22Rv1 (cell line): ENCODE data around the gene ITGBL1.

ENCODE experiments used
- H3K27ac ChIP-seq: fragments of 450-650 bp; 2 replicates; pipeline ENCODE4 v1.5.1; 2017
- ZFX ChIP-seq: fragments of 450-650 bp; IDR thresholded peaks from 2 replicates; pipeline ENCODE4 v1.6.1; 2017; ENCODE audit warnings: antibody characterized with exemption, borderline replicate concordance
- TF ChIP-seq, protein P1 (sequence below): fragments of 450-650 bp; IDR thresholded peaks from 2 replicates; pipeline ENCODE4 v1.5.1; 2017; ENCODE audit warnings: mild to moderate bottlenecking

Gene ITGBL1

DNA sequence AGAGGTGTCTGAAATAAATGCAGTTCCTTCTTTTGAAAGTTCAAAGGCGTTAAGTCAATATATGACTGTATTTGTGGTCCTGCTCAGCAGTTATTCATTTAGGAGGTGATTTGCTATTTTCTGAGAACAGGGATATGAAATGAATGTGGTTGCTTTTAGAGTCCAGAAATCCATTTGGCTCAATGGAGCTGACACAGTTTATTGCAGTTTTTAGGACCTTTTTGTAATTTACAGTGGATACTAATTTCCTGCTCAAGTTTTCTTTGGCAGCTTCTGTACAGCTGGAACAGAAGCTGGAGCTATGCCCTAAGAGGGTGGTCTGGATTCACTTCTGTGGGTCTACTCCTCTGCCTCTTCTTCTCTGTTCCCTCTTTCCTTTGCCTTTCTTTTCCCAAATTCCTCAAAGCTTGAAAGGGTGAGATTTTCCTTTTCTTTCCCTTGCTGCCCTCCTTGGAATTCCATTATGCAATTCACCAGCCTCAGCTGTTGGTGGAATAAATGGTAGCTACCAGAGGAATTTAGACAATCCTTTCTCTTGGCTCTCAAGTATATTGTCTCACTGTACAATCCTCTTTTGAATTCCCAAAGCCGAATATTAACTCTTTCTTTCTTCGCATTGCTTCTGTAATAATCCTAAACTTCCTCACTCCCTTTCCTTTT is 39.9 kb downstream of the ITGBL1 start:
- no peak overlapping the region for H3K27ac ChIP-seq
- TF ChIP-seq, protein P1, sequence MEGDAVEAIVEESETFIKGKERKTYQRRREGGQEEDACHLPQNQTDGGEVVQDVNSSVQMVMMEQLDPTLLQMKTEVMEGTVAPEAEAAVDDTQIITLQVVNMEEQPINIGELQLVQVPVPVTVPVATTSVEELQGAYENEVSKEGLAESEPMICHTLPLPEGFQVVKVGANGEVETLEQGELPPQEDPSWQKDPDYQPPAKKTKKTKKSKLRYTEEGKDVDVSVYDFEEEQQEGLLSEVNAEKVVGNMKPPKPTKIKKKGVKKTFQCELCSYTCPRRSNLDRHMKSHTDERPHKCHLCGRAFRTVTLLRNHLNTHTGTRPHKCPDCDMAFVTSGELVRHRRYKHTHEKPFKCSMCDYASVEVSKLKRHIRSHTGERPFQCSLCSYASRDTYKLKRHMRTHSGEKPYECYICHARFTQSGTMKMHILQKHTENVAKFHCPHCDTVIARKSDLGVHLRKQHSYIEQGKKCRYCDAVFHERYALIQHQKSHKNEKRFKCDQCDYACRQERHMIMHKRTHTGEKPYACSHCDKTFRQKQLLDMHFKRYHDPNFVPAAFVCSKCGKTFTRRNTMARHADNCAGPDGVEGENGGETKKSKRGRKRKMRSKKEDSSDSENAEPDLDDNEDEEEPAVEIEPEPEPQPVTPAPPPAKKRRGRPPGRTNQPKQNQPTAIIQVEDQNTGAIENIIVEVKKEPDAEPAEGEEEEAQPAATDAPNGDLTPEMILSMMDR = no peak
- no peak for TF ChIP-seq ZFX

DNA sequence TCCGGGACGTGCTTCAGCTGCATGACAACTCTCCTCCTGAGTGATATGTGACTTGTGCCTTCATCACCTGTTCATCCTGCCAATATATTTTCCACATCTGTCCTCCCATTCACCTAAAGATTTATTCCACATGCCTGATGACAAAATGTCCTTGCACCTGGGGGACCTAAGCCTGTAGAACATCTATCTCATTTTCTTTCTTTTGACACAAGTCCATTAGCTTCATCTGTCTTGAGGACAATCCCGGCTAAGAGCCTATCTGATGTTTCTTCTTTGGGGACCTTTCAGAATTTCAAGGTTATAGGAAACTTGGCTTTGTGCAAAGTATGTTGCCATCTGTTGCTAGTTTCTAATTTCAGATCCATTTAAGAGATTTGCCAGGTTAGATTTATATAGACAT is 41.1 kb downstream of the ITGBL1 start:
- no peak for TF ChIP-seq ZFX
- TF ChIP-seq, protein P1 = no peak
- no peak overlapping the region for H3K27ac ChIP-seq

DNA sequence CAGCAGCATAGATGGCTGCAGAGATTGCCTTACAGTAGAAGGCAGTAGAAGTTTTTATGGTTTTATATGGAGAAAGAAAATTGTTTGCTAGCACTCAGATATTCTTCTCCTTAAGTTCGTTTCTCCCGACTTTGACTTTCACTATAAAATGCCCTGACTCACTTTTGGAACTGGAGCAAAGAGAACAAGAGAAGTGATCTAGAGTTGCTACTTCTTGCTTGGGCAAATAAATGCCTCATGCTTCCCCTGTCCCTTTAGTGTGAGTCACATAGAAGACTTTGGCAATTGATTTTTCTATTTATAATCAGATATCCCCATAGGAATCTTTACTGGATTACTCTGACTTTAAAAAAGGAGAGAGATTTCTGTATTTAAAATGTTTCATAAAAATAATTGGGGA is 46.9 kb downstream of the ITGBL1 start:
- H3K27ac ChIP-seq = no peak overlapping the region
- TF ChIP-seq ZFX = no peak

DNA sequence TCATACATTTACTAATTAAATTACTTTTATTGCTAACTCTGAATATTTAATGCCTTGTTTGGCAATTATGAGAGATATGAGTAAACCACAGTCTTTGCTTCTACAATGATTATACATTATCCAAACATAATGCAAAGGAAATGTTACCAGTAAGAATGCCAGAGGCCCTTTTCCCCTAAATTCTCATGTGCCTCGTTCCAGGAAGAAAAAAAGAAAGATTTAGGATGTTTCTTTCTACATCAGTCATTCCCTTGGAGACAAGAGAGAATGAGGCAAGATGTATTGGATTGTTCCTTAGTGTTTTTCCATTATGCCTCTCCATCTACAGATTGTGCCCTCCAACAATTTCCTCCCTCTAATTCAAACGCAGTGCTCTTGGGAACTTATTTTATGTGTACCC is 50.1 kb downstream of the ITGBL1 start:
- no peak overlapping the region for H3K27ac ChIP-seq
- TF ChIP-seq, protein P1 = no peak
- TF ChIP-seq ZFX = no peak

DNA sequence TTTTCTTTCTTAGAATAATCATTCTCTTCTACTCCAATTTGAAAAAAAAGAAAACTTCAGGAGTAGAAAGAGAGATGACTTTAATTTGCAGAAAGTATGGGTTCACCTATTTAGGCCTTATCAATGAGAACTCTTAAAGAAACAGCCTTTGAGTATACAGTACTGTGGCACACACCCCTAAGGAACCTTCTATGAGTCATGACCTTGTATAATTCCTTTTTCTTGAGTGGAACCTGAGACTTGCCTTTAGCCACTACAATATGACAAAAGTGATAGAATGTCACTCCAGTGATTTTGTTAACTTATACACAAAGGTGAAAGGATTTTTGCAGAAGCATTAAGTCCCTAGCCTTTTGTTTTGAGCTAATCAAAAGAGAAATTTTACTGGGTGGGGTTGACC is 58.7 kb downstream of the ITGBL1 start:
- H3K27ac ChIP-seq = no peak overlapping the region
- TF ChIP-seq ZFX = no peak
- TF ChIP-seq, protein P1 = no peak

DNA sequence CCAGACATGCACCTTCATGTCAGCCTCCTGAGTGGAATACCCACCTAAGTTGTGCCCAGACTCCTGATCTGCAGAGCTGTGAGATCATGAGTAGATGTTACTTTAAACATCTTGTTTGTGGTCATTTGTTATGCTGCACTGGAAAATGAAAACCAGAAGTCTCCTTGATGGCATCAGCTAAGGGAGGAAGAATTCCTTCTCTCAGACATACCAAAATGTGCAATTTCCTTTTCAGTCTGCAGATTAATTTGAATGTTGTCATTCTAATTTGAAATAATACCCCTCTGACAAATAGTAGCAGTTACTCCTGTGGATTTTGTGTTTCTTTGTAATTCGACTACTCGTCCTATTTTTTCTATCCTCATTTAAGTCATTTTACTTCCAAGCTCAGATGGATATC is 59.3 kb downstream of the ITGBL1 start:
- TF ChIP-seq, protein P1 = no peak
- TF ChIP-seq ZFX = no peak
- no peak overlapping the region for H3K27ac ChIP-seq

DNA sequence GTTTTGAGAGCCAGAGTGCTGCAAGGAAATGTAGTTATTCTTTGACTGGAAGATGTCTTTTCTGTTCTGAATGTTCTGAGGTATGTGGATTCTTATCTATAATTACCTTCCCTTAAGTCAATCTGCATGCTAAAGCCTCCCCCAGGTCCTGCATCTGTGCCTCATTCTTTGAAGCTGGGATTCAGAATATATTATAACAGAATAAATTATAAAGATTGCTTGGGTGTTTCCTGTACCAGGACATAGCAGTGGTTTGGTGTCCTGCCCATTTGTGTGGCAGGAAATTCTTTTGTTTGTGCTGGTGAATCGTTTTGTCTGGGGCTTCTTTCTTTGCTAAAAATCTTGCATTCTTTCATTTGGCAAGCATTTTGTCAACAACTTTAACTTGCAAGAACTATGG is 60.2 kb downstream of the ITGBL1 start:
- no peak overlapping the region for H3K27ac ChIP-seq
- TF ChIP-seq ZFX = no peak
- TF ChIP-seq, protein P1 = no peak

DNA sequence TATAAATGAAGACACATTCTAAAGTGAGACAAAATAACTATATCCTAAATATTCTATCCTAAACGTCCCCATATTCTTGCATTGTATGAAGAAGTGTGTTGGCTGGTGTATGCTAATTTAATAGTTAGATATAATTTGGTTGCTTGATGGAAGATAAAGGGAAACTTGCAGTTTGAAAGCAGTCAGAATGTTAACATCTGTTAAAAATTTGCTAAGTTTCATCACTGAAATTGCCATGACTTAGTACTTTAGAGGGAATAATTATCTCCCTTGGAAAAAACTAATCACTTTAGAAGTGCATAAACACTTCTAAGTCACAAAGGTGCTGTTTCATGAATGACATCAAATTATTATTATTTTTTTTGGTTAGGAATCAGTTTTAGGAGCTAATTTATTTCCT is 61.6 kb downstream of the ITGBL1 start:
- no peak for TF ChIP-seq ZFX
- TF ChIP-seq, protein P1 = no peak
- H3K27ac ChIP-seq = no peak overlapping the region
